GM18507 (cell line): Measurements from ENCODE around the gene HOMER2.

Experiments used
- DNase-seq: peaks from one replicate; pipeline ENCODE4 v3.0.0; 2011; ENCODE audit warnings: low read depth; ENCODE audit not compliant: insufficient read length; ENCODE audit errors: extremely low spot score
- FAIRE-seq: peaks from 2 replicates; lab custom pipeline; 2011; peaks lifted over from hg19 to GRCh38; lab: Jason Lieb, UNC

Gene HOMER2

GRCh38 chr15:82935382-82935781 lies 17.1 kb downstream of the HOMER2 start:
- FAIRE-seq, result no peak
- DNase-seq, result no peak

DNA sequence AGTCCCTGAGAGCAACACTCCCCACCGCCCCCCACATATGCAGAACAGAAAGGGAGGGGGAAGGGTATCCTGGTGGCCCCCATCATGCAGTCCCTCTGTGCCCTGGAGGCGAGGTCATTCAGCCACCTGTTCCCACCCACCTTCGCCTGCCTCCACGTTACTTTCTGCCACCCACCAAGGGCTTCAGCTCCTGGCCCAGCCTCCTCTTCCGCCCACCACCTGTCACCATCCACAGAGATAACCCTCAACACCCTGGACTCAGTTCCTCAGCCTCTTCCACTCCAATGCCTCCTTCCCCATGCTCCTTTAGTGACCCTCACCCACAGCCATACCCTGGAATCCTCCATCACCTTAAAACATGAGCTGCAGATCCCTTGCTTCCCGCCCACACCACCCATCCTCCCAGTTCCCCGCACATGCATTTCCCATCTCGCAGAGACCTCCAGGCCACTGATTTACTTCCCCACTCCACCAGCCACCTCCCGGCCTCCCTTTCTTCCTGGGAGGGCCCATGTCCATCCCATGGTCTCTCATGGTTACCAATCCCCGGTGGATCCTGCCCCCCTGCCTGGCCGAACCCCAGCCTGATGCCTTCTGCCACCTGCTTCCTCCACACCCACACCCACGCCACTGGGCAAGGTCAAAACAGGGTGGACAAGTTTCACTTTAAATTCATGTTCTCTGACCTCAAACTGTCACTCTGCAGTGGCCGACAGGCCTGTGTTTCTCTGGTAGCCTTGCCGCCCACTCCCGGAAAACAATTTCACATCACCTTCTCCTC lies 18.2 kb downstream of the HOMER2 start:
- DNase-seq, result no peak
- FAIRE-seq, result no peak

- DNase-seq (no peak), FAIRE-seq (no peak)
These were observed 18.9 kb downstream of the HOMER2 start for GRCh38 chr15:82933576-82933975.

- FAIRE-seq, result no peak
- DNase-seq, result no peak
These were observed 21.3 kb downstream of the HOMER2 start for GRCh38 chr15:82931221-82931620.

DNA sequence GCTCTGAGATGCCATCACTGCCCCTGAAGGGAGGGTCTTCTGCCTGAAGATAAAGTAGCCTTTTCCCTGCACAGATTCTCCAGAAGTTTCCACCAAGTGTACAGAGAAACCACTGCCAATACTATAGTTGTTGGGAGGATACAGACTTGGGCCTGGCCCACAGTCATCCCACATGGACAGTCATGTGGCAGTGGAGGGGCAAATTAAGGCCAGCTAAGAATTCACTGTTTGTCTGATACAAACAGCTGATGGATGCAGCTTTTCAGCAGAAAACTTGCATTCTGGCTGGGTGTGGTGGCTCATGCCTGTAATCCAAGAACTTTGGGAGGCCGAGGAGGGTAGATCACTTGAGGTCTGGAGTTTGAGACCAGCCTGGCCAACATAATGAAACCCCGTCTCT lies 22.1 kb downstream of the HOMER2 start:
- no peak for FAIRE-seq
- no peak for DNase-seq

GRCh38 chr15:82928711-82929110 lies 23.8 kb downstream of the HOMER2 start:
- no peak for DNase-seq
- FAIRE-seq, result no peak

DNA sequence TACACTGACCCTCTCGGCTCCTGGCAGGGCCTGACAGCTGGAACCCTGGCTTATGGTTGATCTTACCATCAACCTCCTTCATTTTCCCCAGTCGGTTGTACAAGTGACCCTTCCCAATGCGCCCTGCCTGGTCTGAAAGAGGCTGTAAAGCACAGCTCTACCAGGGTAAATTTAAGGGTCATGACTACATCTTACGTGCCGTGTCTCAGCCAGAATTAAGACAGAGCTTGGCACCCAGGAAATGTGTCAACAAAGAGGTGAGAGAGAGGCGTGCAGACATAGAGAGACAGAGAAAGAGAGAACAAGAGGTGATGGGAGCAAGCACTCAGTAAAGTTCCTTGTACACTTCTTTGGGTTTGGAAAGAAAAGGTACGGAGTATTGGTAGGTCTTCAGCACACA lies 28.8 kb downstream of the HOMER2 start:
- no peak for FAIRE-seq
- DNase-seq, result no peak

GRCh38 chr15:82922737-82923136 lies 29.8 kb downstream of the HOMER2 start:
- FAIRE-seq, result no peak
- DNase-seq, result no peak

DNA sequence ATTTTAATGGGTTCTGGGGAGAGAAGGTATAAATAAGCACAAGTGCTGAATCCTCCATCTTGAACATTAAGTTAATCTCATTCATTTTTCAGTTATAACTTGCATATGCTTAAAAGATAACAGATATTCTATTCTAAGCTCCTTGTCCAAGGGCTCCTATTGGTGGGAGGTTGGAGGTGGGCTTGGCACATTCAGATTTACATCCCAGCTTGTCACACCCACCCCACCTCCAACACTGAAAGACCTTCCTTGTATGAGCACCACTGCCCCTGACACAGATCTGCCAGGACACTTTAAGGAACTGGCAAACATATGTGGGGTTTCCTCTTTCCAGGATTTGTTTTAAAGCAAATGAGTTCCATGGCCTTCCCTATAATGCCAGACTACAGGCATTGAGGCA lies 30.6 kb downstream of the HOMER2 start:
- no peak for FAIRE-seq
- DNase-seq, result no peak

- FAIRE-seq (no peak), DNase-seq (no peak)
These were observed 31.3 kb downstream of the HOMER2 start for GRCh38 chr15:82921242-82921641.

- no peak for FAIRE-seq
- no peak for DNase-seq
These were observed 33.2 kb downstream of the HOMER2 start for GRCh38 chr15:82919231-82919886.

GRCh38 chr15:82918607-82919230 lies 33.8 kb downstream of the HOMER2 start:
- DNase-seq (no peak), FAIRE-seq (no peak)

GRCh38 chr15:82918162-82918561 lies 34.4 kb downstream of the HOMER2 start:
- FAIRE-seq, result no peak
- no peak for DNase-seq

DNA sequence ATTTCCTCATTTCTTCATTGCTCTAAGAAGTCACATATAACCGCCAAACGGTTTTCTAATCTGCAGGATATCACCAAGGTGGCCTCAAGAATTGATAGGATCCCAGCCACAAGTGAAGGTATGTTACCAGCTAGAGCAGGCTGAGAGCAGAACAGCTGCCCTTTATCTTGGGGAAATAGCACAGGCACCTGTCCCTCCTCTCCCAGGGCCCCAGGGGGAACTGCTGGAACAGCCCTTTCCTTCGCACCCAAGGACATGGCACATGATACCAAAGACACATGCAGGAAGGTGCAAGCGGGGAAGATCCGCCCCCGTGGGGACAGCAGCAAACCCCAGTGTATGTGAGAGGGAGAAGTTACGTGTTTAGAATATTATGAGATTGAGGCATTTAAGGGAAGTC lies 35.3 kb downstream of the HOMER2 start:
- FAIRE-seq (no peak), DNase-seq (no peak)

GRCh38 chr15:82916161-82916952 lies 36.2 kb downstream of the HOMER2 start:
- FAIRE-seq (no peak), DNase-seq (no peak)

GRCh38 chr15:82914396-82914795 lies 38.1 kb downstream of the HOMER2 start:
- no peak for DNase-seq

GRCh38 chr15:82911458-82911857 lies 41.1 kb downstream of the HOMER2 start:
- no peak for DNase-seq
- FAIRE-seq, result no peak

More at GRCh38 chr15:82914396-82914795, 38.1 kb downstream of the HOMER2 start:
- FAIRE-seq, result no peak

DNA sequence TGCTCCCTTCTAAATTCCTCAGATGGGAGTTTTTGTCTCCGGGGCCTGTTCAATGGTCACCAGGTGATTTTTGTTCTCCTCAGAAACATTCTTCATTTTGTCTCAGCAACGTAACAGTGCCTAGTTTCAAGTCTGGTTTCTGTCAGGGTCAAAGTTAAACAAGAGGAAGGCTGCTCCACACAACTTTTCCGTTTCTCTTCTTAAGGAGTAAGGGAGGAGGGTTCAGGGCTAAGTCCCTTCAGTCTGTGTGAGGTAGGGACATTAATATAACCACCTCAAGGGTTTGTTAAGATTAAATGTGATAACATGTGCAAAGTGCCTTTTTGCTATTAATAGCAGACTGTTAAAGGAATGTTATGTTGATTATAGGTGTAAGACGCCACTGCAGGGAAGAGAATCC lies 41.8 kb downstream of the HOMER2 start:
- FAIRE-seq, result no peak

DNA sequence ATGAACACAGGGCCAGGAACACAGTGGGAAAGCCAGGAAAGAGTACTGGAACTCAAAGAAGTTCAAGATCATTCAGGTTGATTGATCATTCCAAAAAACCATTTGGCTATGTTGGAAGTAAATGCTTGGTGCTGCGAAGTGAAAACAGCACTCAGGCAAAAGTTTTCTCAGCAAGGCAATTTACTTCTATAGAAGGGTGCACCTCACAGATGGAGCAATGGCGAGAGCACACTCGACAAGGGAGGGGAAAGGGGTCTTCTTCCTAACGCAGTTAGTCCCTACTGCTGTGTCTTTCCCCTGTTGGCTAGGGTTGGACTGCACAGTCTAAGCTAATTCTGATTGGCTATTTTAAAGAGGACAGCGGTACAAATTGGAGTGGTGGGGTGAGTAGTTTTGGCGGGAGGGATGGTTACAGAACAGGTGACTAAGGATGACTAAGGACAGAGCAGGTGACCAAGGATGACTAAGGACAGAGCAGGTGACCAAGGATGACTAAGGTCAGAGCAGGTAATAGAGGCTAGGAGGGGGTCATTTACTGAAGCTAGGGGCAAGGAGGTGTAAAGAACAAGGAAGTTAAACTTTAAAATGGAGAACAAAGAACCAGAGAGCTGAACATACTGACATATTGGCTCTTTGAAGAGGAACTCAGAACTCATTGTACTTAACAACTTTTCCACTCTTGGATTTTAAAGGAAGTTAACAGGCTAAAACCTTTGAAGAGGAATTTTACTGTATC lies 43.3 kb downstream of the HOMER2 start:
- DNase-seq (no peak), FAIRE-seq (no peak)

More for the DNA sequence above, 41.8 kb downstream of the HOMER2 start:
- no peak for DNase-seq
